GM18511 (cell line): Measurements from ENCODE around the gene RYR1.
"Not testable (repeated sequence)": the region's sequence is repeated elsewhere in the genome, so short reads cannot be mapped to it uniquely, and the experiment has no call there.

Experiments used
- ATAC-seq: cut with Tn5 transposase; IDR thresholded peaks from one replicate; pipeline ENCODE4 v1.9.1; 2021; ENCODE audit warnings: mild to moderate bottlenecking, moderate library complexity; ENCODE audit not compliant: unreplicated experiment

Gene RYR1

GRCh38 chr19:38558933-38559332 is 125.4 kb downstream of the RYR1 start:
- ATAC-seq, result not testable (repeated sequence)

GRCh38 chr19:38559428-38560401 is 126.2 kb downstream of the RYR1 start:
- peak; percentile 80 for ATAC-seq

- ATAC-seq, result no peak
These were observed 127.6 kb downstream of the RYR1 start for GRCh38 chr19:38561053-38561606.

- ATAC-seq, result no peak
These were observed 128.2 kb downstream of the RYR1 start for GRCh38 chr19:38561658-38562057.

- ATAC-seq, result no peak
These were observed 128.6 kb downstream of the RYR1 start for GRCh38 chr19:38562096-38562495.

GRCh38 chr19:38563475-38563874 is 130.0 kb downstream of the RYR1 start:
- ATAC-seq, result no peak

- no peak for ATAC-seq
These were observed 131.6 kb downstream of the RYR1 start for GRCh38 chr19:38564981-38565690.

- ATAC-seq, result no peak
These were observed 132.2 kb downstream of the RYR1 start for GRCh38 chr19:38565691-38566105.

- ATAC-seq, result no peak
These were observed 136.0 kb downstream of the RYR1 start for GRCh38 chr19:38569368-38569983.

GRCh38 chr19:38571682-38572081 is 138.2 kb downstream of the RYR1 start:
- ATAC-seq, result no peak

- no peak for ATAC-seq
These were observed 144.3 kb downstream of the RYR1 start for GRCh38 chr19:38577826-38578225.

- ATAC-seq, result not testable (repeated sequence)
These were observed 145.8 kb downstream of the RYR1 start for GRCh38 chr19:38579304-38579703.

GRCh38 chr19:38580080-38580479 is 146.6 kb downstream of the RYR1 start:
- no peak for ATAC-seq

GRCh38 chr19:38583219-38583984 is 149.9 kb downstream of the RYR1 start:
- peak; percentile 80 for ATAC-seq

GRCh38 chr19:38583985-38584305 is 150.5 kb downstream of the RYR1 start:
- ATAC-seq, result no peak

- ATAC-seq, result no peak
These were observed 154.1 kb downstream of the RYR1 start for GRCh38 chr19:38587562-38587961.

- ATAC-seq, result no peak
These were observed 154.6 kb downstream of the RYR1 start for GRCh38 chr19:38588041-38588440.

- ATAC-seq, result no peak
These were observed 159.4 kb downstream of the RYR1 start for GRCh38 chr19:38592940-38593339.

- ATAC-seq, result no peak
These were observed 162.8 kb downstream of the RYR1 start for GRCh38 chr19:38596057-38596981.
